ENCODE results near the gene AUTS2.

AUTS2 gene

DNA sequence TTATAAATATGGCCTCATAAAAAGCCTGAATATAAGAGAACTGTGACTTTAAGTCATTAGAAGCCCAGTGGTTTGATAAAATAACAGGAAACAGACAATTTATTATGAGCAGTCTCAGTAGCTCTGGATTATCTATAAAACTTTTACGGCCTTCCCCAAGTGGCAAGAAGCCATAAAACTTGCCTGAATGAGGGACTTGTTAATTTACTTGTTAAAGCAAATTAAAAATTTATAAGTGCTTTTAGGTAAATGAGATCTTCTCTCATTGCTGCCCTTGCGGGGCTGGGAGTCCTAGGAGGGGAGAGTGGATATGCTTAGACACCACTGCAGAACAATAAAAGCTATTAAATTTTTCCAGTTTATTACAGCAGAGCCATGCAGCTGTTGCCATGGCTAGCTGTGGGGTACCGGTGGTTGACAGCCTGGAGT, 499.9 kb downstream of the AUTS2 start:
- DNase-seq = no peak

DNA sequence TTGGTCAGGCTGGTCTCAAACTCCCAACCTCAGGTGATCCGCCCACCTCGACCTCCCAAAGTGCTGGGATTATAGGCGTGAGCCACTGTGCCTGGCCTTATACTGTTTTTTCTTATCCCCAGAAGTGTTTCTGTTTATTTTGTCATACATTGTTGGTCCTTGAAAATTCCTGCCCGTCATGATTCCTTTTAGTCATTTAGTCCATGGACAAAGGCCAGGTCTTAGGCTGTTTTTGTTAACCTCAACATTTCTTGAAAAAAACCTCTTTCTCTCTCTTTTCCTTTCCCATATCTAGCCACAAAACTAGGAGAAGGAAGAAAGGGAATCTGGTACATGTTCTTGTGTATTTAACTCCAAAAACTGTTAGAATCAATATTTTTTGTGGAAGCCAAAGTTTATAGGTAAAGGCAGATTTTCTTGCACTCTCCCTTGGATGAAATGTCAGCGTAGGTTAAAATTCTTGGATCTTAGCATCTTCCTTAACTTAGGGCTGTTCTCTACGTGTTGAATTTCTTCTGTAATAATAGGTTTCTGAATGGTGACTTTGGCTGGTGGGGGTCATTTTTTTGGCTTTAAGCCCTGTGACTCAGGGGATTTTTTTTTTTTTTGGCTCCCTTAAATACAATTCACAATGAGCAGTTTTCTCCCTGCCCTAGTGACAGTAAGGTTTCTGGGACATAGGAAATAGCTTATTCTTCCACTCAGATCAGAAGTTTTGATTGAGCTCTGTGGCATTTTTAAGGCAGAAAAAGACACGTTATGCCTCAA, 500.8 kb downstream of the AUTS2 start:
- DNase-seq = no peak

DNA sequence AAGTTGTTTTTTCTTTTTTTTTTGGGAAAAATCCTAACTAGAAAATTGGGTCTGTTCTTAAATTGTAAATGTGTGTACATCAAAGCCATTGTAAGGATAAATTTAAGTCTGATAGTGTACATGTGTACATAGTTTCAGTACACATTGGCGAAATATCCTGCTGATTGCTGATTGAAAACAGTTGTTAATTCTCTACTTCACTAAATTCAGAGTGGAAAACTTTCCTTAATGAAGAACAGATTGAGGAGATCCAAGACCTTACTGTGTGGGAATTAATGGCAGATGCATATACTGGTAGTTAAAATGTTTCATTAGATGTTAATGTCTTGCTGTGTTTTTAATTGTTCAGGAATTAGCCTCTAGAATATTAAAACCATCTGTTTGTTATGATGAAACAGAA, 506.0 kb downstream of the AUTS2 start:
- DNase-seq = no peak

DNA sequence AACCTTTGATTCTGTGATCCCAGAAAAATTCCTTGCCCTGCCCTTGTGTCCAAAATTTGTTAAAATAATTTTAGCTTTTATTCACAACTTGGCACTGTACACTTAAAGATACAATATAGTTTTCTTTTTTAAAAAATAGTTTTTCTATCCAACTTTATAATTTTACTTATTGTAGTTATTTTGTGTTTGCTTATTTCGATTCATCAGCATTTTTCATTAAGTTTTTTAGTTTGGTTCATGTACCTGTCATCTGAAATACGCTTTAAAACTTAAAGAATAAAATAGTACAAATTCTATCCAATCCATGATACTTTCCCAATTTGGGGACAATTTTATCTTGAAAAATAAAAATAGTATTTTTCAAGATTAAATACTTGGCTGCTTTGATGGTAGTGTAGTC, 514.8 kb downstream of the AUTS2 start:
- DNase-seq = no peak

DNA sequence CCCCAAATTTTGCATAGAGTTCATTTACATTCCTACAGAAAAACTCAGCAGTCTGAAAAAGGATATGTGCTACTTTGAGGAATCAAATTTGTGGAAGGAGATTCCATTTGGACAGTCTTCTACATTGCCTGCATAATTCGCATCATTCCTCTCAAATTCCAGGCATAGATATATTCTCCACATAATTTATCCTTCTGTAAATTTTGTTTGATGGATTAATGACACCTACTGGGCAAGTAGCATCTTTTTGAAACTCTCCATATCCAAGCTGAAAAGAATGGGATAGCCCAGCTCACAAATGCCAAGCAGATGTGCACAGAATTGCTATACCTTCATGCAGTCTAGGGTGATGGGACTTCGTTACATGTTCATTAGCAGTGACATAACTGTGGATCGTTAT, 515.3 kb downstream of the AUTS2 start:
- no peak for DNase-seq

DNA sequence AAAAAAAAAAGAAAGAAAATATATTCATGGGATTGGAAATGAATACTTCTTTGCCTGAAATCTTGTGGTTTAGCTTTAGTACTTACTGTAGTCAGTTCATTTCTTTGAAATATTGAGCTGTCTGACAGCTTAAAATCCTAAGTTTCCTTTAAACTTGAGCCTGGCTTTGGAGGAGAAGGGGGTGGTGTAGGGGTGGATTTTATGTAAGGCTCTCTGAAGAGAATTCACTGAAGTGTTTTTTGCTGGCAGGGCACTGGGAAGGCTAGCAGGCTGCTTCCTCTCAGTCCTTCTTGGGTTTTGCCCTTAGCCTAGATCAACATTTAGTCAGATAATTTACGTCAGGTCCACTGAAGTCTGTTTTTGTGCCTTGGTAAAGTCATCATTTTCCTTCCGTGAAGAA, 516.5 kb downstream of the AUTS2 start:
- DNase-seq = no peak

DNA sequence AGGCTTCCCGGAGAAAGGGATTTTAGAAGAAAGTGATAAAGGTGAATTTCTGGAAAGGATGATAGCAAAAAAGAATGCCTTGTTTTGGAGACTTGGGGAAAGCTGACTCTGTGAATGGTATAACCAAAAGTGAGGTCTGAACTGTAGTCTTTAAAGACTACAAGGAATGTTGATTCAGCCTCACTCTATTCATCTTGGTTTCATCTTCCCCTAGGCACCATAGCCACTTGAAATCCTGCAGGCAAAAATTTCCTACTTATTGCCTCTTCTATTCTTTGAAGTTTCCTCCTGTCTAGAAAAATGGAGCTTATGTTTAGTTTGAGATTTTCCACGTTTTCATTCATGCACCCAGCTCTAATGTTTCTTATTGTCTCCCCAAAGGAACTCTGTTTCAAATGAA, 518.0 kb downstream of the AUTS2 start:
- DNase-seq = no peak

DNA sequence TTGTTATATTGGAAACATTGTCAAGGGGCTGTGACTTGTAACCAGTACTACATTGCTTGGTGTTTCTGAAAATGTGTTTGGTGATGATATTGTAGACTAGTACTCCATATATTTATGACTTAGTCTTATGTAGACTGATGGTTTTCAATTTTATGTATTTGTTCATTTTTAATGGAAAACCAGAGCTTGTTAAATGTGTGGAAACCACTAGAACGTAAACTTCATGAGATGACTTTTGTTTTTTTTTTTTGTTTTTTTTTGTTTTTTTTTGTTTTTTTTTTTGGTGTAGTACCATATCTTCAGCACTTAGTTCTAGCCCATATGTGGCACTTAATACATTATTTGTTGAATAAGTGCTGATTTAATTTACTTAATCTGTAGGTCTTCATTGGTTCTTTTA, 518.6 kb downstream of the AUTS2 start:
- DNase-seq = no peak

DNA sequence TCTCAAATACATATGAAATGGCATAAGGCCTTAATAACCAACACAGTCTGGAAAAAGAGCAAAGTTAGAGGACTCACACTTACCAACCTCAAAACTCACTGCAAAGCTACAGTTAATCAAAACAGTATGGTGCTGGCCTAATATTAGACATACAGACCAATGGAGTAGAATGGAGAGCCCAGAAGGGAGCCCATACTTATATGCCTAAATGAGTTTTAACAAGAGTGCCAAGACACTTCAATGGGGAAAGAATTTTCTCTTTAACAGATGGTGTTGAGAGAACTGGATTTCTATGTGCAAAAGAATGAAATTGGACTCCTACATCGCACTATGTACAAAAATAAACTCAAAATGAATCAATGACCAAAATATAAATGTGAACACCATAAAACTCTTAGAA, 522.6 kb downstream of the AUTS2 start:
- no peak for DNase-seq

- no peak for DNase-seq
These were observed 533.5 kb downstream of the AUTS2 start for GRCh38 chr7:70131817-70132216.

- DNase-seq = no peak
These were observed 534.1 kb downstream of the AUTS2 start for GRCh38 chr7:70132226-70132851.

GRCh38 chr7:70132852-70133690, 534.8 kb downstream of the AUTS2 start:
- no peak for DNase-seq

DNA sequence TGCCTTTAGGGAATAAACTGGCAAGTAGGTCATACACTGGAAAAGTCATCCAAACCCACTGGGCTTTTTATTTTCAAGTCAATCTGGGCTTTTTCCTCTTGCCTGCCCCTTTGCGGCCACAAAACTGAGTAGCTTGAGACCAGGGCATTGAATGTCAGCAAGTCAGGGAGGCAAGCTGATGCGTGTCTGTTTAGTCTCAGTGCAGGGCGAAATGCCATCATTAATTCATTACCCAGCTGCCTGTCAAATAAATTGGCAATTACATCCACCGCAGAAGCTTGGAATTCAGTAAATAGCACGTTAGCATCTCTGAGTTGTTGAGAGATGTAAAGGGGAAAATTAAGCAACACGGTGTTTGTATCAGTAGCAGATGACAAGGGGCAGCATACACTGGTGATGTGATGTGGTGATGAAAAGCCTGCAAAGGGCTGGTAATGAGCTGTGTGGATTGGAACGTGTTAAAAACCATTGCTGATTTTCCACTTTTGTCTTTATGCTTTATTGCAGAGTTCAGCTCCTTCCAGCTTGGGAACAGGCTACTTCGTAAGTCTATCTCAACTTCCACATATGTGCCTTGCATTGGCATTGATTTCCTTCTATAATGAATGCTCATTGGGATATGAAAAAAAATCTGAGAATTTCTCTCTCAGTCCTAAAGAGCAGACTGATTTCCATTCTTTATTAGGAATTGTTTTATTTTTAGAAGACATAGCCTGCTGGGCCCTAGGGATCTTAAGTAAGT, 535.9 kb downstream of the AUTS2 start:
- DNase-seq = no peak

GRCh38 chr7:70135656-70136055, 537.4 kb downstream of the AUTS2 start:
- no peak for DNase-seq

DNA sequence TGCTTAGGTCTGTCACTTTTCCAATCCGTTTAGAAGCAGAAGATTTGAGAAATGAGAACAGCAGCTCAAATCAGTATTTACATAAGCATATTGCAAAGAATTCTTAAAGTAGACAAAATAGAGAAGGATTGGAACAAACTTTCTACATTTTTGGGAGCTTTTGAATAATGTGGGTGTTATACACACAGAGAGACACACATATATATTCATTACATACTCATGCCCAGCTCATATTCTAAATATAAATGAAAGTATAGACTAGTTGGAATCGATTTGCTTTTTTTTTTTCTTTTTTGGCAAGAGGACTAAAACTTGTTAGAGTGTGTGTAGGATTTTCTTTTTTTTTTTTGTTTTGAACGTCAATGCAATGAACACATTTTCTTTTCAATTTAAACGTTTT, 538.9 kb downstream of the AUTS2 start:
- DNase-seq = no peak

GRCh38 chr7:70142247-70142932, 544.1 kb downstream of the AUTS2 start:
- no peak for DNase-seq

GRCh38 chr7:70143075-70144044, 545.1 kb downstream of the AUTS2 start:
- DNase-seq = no peak

DNA sequence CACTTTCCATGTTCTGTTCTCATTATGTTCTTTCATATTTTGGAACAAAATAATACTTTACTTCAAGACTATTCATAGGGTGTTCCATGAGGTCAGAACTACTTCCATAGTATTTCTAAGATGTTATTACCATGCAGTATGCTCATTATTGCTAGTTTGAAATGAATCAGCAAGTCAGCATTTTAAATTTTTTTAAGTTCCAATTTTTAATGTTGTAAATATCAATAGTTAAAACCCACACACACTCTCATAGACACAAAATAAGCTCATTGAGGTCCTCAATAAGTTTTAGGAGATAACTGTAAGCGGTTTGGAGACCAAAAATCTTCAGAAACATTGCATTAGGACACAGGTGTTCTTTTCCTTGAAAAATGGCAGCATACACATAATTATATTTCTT, 550.7 kb downstream of the AUTS2 start:
- DNase-seq = no peak

GRCh38 chr7:70152313-70152712, 554.0 kb downstream of the AUTS2 start:
- no peak for DNase-seq

DNA sequence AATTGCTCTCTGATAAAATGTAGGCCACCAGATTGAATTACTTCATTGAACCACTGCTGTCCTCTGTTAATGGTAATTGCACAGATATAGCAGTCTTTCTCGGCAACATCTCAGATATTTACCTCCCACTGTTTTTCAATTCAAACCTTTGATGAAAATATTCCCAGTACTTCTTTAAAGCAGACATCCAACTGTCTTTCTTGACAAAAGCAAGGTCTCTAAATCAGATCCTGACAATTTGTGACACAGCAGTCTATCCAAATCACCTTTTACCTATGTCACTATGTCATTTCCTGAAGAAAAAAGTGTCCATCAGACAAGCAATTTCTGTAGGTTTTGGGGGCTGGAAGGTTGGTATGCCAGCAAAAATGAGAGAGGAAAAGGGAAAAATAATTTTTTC, 555.7 kb downstream of the AUTS2 start:
- DNase-seq = no peak

DNA sequence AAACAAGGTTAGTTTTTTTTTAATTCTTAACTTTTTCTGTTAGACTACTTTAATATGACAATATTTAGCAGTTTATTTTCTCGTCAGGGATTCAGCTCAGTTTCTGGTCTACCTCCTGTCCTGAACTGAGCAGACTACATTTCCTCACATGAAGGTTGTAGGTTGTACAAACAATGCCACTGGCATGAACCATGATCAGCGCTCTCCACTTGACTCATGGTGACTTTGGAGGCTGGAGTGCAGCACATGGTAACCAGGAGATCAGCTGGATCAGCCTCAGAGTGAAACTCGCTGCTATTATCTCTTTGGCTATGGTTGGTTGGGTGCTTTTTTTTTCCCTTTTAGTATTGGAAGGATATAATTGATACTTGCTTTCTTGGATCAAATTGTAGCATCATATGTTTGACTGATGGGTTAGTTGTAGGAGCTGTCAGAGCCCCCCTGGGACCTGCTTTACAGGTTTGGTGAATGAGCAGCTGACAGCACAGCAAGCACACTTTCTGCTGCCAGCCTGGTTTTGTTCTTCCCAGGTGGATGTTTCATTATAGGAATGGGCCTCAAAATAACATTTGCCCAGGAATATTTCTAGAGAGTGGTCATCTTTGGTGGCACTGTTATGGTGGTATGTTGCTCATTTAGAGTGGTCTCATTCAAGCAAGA, 556.4 kb downstream of the AUTS2 start:
- no peak for DNase-seq

All from CD4-positive, alpha-beta T cell treated with Interleukin-1 beta for 1 hour (primary cell).